Activated B cell treated with CpG ODN at 0.5 μM for 24 hours (primary cell): ENCODE measurements around the gene FCER2. TPM values are rescaled to one million over a fixed set of nuclear protein-coding genes. Genes with fewer than 3 reads are reported as not detected.

ENCODE experiments used
- ATAC-seq: fragments of 200-7000 bp; cut with Tn5 transposase; one replicate; pipeline ENCODE4 v1.10.0; 2021; ENCODE audit warnings: low read depth, mild to moderate bottlenecking, moderate library complexity
- CTCF ChIA-PET: fragments of 350-600 bp; sonication (Branson Sonifier 250); formaldehyde crosslinking; loops from one replicate; lab custom pipeline; 2021; ENCODE audit warnings: antibody characterized with exemption; lab: Charles Lee
- POLR2A ChIA-PET: fragments of 350-600 bp; sonication (Branson Sonifier 250); formaldehyde crosslinking; loops from one replicate; lab custom pipeline; 2021; ENCODE audit warnings: antibody characterized with exemption; lab: Charles Lee
- DNase-seq: peaks from one replicate; pipeline ENCODE4 v3.0.0; 2022
- H3K27ac Mint-ChIP-seq: one replicate; pipeline ENCODE4 v1.8.0; 2020; ENCODE audit warnings: mixed read lengths
- H3K27me3 Mint-ChIP-seq: one replicate; pipeline ENCODE4 v1.8.0; 2021; ENCODE audit warnings: mixed read lengths
- H3K36me3 Mint-ChIP-seq: one replicate; pipeline ENCODE4 v1.8.0; 2021; ENCODE audit warnings: low read depth, mixed read lengths
- H3K4me1 Mint-ChIP-seq: one replicate; pipeline ENCODE4 v1.8.0; 2021; ENCODE audit warnings: mixed read lengths
- H3K4me3 Mint-ChIP-seq: one replicate; pipeline ENCODE4 v1.8.0; 2020; ENCODE audit warnings: mild to moderate bottlenecking, mixed read lengths
- H3K9me3 Mint-ChIP-seq: one replicate; pipeline ENCODE4 v1.8.0; 2020; ENCODE audit warnings: mixed read lengths
- CTCF ChIP-seq: fragments of 200-600 bp; IDR thresholded peaks from one replicate; pipeline ENCODE4 v1.8.0; 2022; ENCODE audit warnings: antibody characterized with exemption, mild to moderate bottlenecking
- intact Hi-C: fragments of 100-400 bp; cut with micrococcal nuclease; formaldehyde crosslinking; loops from one replicate; pipeline ENCODE4 v1.15.1; 2024
- total RNA-seq: library from RNA; stranded (reverse); gene quantifications from 2 replicates; pipeline ENCODE4 v1.2.3, GENCODE V29; 2022

Gene FCER2
- total RNA-seq, 1 donor from 2014 or later = 193 TPM

GRCh38 chr19:7697721-7698287, 4.1 kb downstream of the FCER2 start:
- H3K36me3 Mint-ChIP-seq = peaks cover 36% of the 10 kb centered on the region
- H3K27me3 Mint-ChIP-seq = no peaks in the 10 kb centered on the region
- ChIA-PET POLR2A (interaction anchor here (0.6 to 4.0 kb wide), 12 partner anchors 11 to 222 kb away, joined by 3 to 23 read pairs (median 4); partner anchors contain the start of genes SNAPC2 and TRAPPC5), CTCF (interaction anchor here (5.9 kb wide), 1 partner anchor 17 kb away, joined by 48 read pairs; the partner anchor contains the start of gene TRAPPC5)
- no peak for DNase-seq
- H3K9me3 Mint-ChIP-seq = no peaks in the 10 kb centered on the region
- H3K4me1 Mint-ChIP-seq = peaks cover 90% of the 10 kb centered on the region
- no peak for TF ChIP-seq CTCF
- ATAC-seq = no peak
- intact Hi-C loops = no loop called here
- peak overlapping the region; percentile 84 for H3K4me3 Mint-ChIP-seq
- peak overlapping the region; percentile 97 for H3K27ac Mint-ChIP-seq

GRCh38 chr19:7694499-7694898, 7.4 kb downstream of the FCER2 start:
- peak; percentile 81 for ATAC-seq
- H3K9me3 Mint-ChIP-seq = no peaks in the 10 kb centered on the region
- intact Hi-C loops = loop anchor here (1.0 kb wide), 2 partner anchors 8 to 13 kb away; partner anchors contain the start of gene FCER2
- CTCF ChIA-PET = interaction anchor here (0.8 to 1.6 kb wide), 2 partner anchors 11 to 57 kb away, joined by 3 to 4 read pairs; no protein-coding TSS in a partner anchor
- POLR2A ChIA-PET = interaction anchor here (0.6 to 4.1 kb wide), 9 partner anchors 9 to 503 kb away, joined by 3 to 25 read pairs (median 6); partner anchors contain the start of gene TRAPPC5
- H3K4me1 Mint-ChIP-seq = peaks cover 60% of the 10 kb centered on the region
- H3K27me3 Mint-ChIP-seq = no peaks in the 10 kb centered on the region
- TF ChIP-seq CTCF = no peak
- peak; percentile 62 for DNase-seq
- H3K27ac Mint-ChIP-seq = peak overlapping the region; percentile 86
- peaks cover 36% of the 10 kb centered on the region for H3K36me3 Mint-ChIP-seq
- peak overlapping the region; percentile 60 for H3K4me3 Mint-ChIP-seq

GRCh38 chr19:7692417-7693088, 9.4 kb downstream of the FCER2 start:
- Mint-ChIP-seq H3K9me3 (no peaks in the 10 kb centered on the region), H3K4me3 (no peak overlapping the region), H3K27ac (no peak overlapping the region), H3K36me3 (peaks cover 30% of the 10 kb centered on the region), H3K4me1 (peaks cover 40% of the 10 kb centered on the region), H3K27me3 (no peaks in the 10 kb centered on the region)
- CTCF ChIA-PET = no interaction called here
- ATAC-seq (no peak), DNase-seq (no peak)
- intact Hi-C loops = no loop called here
- no peak for TF ChIP-seq CTCF
- POLR2A ChIA-PET = interaction anchor here (1.0 to 4.1 kb wide), 3 partner anchors 9 to 13 kb away, joined by 3 to 25 read pairs (median 7); partner anchors contain the start of genes FCER2 and TRAPPC5

GRCh38 chr19:7691497-7691896, 10.4 kb downstream of the FCER2 start:
- Mint-ChIP-seq H3K36me3 (peaks cover 22% of the 10 kb centered on the region), H3K27me3 (no peaks in the 10 kb centered on the region), H3K4me3 (no peak overlapping the region), H3K9me3 (no peaks in the 10 kb centered on the region), H3K27ac (no peak overlapping the region), H3K4me1 (peaks cover 35% of the 10 kb centered on the region)
- DNase-seq (no peak), ATAC-seq (no peak)
- no peak for TF ChIP-seq CTCF
- CTCF ChIA-PET = interaction anchor here (0.9 kb wide), 1 partner anchor 11 kb away, joined by 3 read pairs; the partner anchor contains the start of gene TRAPPC5
- POLR2A ChIA-PET = interaction anchor here (2.0 kb wide), 1 partner anchor 14 kb away, joined by 4 read pairs; no protein-coding TSS in a partner anchor
- intact Hi-C loops = no loop called here
